ENCODE results near the gene IQCK.

DNA sequence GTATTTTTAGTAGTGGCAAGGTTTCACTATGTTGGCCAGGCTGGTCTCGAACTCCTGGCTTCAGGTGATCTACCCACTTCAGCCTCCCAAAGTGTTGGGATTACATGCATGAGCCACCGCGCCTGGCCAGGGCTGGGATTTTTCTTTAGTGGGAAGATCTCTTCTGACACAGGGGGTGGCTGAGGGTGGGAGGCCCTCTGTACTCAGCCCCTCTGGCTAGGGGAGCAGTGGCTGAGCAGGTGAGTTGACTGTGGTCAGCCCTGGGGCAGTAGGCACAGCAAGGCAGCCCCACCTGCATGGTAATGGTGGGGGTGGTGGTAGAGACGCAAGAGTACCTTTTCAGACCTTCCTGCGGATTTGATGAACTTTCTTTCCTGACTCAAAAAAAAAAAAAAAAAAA is 178.9 kb downstream of the IQCK start:
- TF ChIP-seq CTCF (IDR thresholded peaks at IDR 0.05 in 8 of 11, conservative IDR thresholded peaks at IDR 0.05 in 3 of 11) (no peak), POLR2A (IDR thresholded peaks at IDR 0.05) (no peak)
